Tibial artery (tissue), 4 donors: ENCODE data around the gene IPO13.

Source experiments
- DNase-seq, 2 donors: peaks; one replicate each; pipeline ENCODE4 v3.0.0-alpha.2; 2019
- H3K27ac ChIP-seq, 2 donors: fragments of 200-600 bp; sonication (generic) in 1 of 2; 1 replicate in 1 of 2; 2 replicates in 1 of 2; pipeline ENCODE4 v1.5.1; 2018 to 2019; ENCODE audit warnings: mild to moderate bottlenecking in 1 of 2
- H3K27me3 ChIP-seq, 2 donors: fragments of 200-600 bp; sonication (generic) in 1 of 2; one replicate each; pipeline versions ENCODE4 v1.5.1 to v1.6.0; 2016 to 2019
- H3K36me3 ChIP-seq, 3 donors: fragments of 200-600 bp; sonication (generic) in 2 of 3; one replicate each; pipeline ENCODE4 v1.5.1; 2016 to 2019; ENCODE audit warnings: mild to moderate bottlenecking in 2 of 3
- H3K4me1 ChIP-seq, 4 donors: fragments of 200-600 bp; sonication (generic) in 2 of 4; 1 replicate in 3 of 4; 2 replicates in 1 of 4; pipeline ENCODE4 v1.5.1; 2016 to 2019
- H3K4me3 ChIP-seq, 2 donors: fragments of 200-600 bp; sonication (generic) in 1 of 2; 1 replicate in 1 of 2; 2 replicates in 1 of 2; pipeline ENCODE4 v1.5.1; 2018 to 2019; ENCODE audit warnings: mild to moderate bottlenecking in 2 of 2
- H3K9me3 ChIP-seq, 3 donors: fragments of 200-600 bp; sonication (generic) in 1 of 3; one replicate each; pipeline ENCODE4 v1.5.1; 2016 to 2019
- intact Hi-C: fragments of 100-400 bp; cut with DNase I; formaldehyde crosslinking; loops from one replicate; pipeline ENCODE4 v1.15.0; 2023; ENCODE audit warnings: low total_unique reads
- TF ChIP-seq, protein P1 (sequence below), 2 experiments: fragments of 200-600 bp in 1 of 2; fragments of 450-650 bp in 1 of 2; IDR thresholded peaks; one replicate each; pipeline ENCODE4 v1.5.1; 2017 to 2019; ENCODE audit warnings: antibody characterized with exemption in 2 of 2, mild to moderate bottlenecking in 1 of 2, moderate library complexity in 1 of 2

The IPO13 gene

DNA sequence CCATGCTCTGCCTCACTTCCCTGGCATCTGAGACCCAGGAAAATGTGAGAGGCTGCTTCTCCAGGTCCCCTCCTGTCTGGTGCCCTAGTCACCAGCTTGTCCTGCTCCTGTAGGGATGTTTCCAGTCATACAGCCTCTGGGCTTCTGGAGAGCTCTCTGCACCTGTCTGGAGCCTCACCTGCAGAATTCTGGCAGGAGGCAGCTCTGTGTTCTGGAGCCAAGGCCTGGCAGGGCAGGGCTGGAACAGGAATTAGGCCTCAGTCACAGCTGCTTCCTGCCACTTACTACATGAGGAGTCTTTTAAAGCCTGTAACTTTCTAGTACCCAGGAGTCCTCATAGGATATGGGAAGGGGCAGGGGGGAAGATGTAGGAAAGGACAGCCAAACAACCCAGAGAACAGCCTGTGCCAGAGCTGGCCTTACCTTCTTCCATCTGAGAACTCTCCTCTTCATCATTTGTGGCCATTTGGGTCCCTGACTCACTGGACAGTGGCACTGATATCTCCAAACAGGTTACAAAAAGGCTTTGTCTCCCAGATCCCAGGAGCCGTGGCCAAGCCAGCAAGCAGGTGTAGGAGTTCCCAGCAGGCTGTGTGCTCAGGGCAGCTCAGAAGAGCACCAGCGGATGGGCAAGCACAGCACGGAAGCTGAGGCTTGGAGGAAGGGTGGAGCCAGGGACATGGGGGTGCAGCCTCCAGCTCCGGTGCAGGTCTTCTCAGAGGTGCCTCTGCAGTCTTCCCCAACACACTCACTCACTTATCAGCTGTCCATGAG, 44.5 kb upstream of the IPO13 start:
- TF ChIP-seq, protein P1, sequence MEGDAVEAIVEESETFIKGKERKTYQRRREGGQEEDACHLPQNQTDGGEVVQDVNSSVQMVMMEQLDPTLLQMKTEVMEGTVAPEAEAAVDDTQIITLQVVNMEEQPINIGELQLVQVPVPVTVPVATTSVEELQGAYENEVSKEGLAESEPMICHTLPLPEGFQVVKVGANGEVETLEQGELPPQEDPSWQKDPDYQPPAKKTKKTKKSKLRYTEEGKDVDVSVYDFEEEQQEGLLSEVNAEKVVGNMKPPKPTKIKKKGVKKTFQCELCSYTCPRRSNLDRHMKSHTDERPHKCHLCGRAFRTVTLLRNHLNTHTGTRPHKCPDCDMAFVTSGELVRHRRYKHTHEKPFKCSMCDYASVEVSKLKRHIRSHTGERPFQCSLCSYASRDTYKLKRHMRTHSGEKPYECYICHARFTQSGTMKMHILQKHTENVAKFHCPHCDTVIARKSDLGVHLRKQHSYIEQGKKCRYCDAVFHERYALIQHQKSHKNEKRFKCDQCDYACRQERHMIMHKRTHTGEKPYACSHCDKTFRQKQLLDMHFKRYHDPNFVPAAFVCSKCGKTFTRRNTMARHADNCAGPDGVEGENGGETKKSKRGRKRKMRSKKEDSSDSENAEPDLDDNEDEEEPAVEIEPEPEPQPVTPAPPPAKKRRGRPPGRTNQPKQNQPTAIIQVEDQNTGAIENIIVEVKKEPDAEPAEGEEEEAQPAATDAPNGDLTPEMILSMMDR (IDR thresholded peaks at IDR 0.05) = no peak
- Histone ChIP-seq H3K27ac (no peak overlapping the region), H3K27me3 (no peaks in the 10 kb centered on the region), H3K4me3 (no peak overlapping the region), H3K4me1 (no peaks in the 10 kb centered on the region), H3K9me3 (no peaks in the 10 kb centered on the region), H3K36me3 (peaks cover 6 to 44% (median 25%) of the 10 kb centered on the region in 3 donors)
- intact Hi-C loops = no loop called here
- DNase-seq = no peak

DNA sequence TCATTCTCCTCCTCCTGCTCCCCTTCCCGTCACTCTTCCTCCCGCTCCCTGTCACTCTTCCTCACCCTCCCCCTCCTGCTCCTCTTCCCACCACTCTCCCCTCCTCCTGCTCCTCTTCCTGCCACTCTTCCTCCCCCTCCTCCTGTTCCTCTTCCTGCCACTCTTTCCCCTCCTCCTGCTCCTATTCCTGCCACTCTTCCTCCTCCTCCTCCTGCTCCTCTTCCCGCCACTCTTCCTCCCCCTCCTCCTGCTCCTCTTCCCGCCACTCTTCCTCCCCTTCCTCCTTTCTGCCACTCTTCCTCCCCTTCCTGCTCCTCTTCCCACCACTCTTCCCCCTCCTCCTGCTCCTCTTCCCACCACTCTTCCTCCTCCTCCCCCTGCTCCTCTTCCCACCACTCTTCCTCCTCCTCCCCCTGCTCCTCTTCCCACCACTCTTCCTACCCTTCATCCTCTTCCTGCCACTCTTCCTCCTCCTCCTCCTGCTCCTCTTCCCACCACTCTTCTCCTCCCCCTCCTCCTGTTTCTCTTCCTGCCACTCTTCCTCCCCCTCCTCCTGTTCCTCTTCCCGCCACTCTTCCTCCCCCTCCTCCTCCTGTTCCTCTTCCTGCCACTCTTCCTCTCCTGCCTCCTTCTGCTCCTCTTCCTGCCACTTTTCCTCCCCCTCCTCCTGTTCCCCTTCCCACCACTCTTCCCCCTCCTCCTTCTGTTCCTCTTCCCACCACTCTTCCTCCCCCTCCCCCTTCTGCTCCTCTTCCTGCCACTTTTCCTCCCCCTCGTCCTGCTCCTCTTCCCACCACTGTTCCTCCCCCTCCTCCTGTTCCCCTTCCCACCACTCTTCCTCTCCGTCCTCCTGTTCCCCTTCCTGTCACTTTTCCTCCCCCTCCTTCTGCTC, 41.8 kb upstream of the IPO13 start:
- no peaks in the 10 kb centered on the region for H3K4me1 ChIP-seq
- H3K27me3 ChIP-seq = no peaks in the 10 kb centered on the region
- no peak overlapping the region for H3K27ac ChIP-seq
- DNase-seq = no peak
- no peaks in the 10 kb centered on the region for H3K9me3 ChIP-seq
- TF ChIP-seq, protein P1 (IDR thresholded peaks at IDR 0.05) = no peak
- H3K36me3 ChIP-seq = peaks cover 0 to 32% (median 3%) of the 10 kb centered on the region in 3 donors
- no peak overlapping the region for H3K4me3 ChIP-seq
- intact Hi-C loops = no loop called here

DNA sequence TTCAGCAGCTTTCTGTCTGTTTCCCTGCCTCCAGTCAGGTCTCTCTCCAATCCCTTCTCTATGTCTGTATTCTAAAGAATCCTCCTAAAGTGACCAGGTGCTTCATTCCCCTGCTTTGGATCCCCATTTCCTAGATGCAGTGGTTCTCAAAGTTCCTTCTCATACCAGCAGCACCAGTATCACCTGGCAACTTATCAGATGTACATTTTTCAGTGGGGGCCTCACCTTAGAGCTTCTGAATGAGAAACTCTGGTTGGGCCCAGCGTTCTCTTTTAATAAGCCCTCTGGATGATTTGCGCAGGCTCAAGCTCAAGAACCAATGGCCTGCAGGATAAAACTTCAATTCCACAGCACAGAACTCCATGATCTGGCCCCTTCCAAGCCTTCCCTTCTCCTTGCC, 38.5 kb upstream of the IPO13 start:
- intact Hi-C loops = no loop called here

DNA sequence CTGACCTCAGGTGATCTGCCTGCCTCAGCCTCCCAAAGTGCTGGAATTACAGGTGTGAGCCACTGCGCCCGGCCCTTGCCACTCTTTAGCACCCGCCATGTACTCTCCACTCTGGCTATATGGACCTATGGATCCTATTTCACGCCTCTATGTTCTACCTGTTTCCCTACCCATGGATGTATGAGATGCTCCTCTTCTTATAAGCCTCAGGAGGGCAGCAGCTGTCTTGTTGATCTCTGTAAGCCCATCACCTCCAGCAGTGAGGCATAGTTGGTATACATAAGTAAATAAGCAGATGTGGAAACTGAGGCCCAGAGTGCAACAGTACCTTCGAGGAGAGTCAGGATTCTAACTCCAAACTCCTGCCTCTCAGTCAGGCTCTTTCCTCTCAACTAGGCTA, 37.9 kb upstream of the IPO13 start:
- intact Hi-C loops = no loop called here
- H3K4me1 ChIP-seq = no peaks in the 10 kb centered on the region
- H3K27ac ChIP-seq = no peak overlapping the region
- H3K9me3 ChIP-seq = no peaks in the 10 kb centered on the region
- no peak for DNase-seq
- no peaks in the 10 kb centered on the region for H3K27me3 ChIP-seq
- TF ChIP-seq, protein P1 (IDR thresholded peaks at IDR 0.05) = no peak
- H3K36me3 ChIP-seq = peaks cover 0 to 12% (median 6%) of the 10 kb centered on the region in 3 donors
- H3K4me3 ChIP-seq = no peak overlapping the region

More for the DNA sequence above, 38.5 kb upstream of the IPO13 start:
- H3K4me1 ChIP-seq = no peaks in the 10 kb centered on the region
- H3K9me3 ChIP-seq = no peaks in the 10 kb centered on the region
- no peaks in the 10 kb centered on the region for H3K27me3 ChIP-seq
- H3K27ac ChIP-seq = no peak overlapping the region
- no peak overlapping the region for H3K4me3 ChIP-seq
- peaks cover 0 to 12% (median 6%) of the 10 kb centered on the region in 3 donors for H3K36me3 ChIP-seq
- no peak for DNase-seq
- TF ChIP-seq, protein P1 (IDR thresholded peaks at IDR 0.05) = no peak

DNA sequence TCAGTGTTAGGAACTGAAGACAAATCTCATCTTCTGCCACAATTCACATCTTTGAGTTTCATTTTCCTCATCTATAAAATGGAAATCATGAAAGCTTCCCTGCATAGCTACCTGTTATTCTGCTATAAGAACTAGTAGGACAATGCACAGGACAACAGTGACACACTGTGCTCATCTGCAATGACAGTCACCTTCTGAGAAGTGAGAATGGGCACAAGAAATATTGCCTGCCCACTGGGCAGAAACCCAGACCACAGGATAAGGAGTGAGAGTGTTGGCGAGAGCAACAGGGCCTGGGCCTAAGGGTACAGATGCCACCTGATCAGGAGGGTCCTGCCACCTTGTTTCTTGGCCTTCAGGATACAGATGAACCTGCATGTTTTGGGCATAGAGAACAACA, 36.4 kb upstream of the IPO13 start:
- Histone ChIP-seq H3K27me3 (no peaks in the 10 kb centered on the region), H3K27ac (no peak overlapping the region), H3K4me1 (no peaks in the 10 kb centered on the region), H3K9me3 (no peaks in the 10 kb centered on the region), H3K4me3 (no peak overlapping the region), H3K36me3 (peaks cover 0 to 12% (median 6%) of the 10 kb centered on the region in 3 donors)
- intact Hi-C loops = no loop called here
- no peak for DNase-seq
- TF ChIP-seq, protein P1 (IDR thresholded peaks at IDR 0.05) = no peak
